Activated naive CD8-positive, alpha-beta T cell treated with anti-CD3 and anti-CD28 coated beads, Interleukin-2, amount 10 ng/mL, durations not matched to agents 7 days and 5 days (primary cell): Measurements from ENCODE around the gene TWF1. TPM values are rescaled to one million over a fixed set of nuclear protein-coding genes. Genes with fewer than 3 reads are reported as not detected.

Experiments
- ATAC-seq: fragments of 150-1000 bp; cut with Tn5 transposase; one replicate; pipeline ENCODE4 v1.10.0; 2021; ENCODE audit warnings: low read depth, moderate library complexity
- POLR2A ChIA-PET: fragments of 350-600 bp; sonication (Branson Sonifier 250); formaldehyde crosslinking; loops from one replicate; lab custom pipeline; 2021; ENCODE audit warnings: antibody characterized with exemption; lab: Charles Lee
- DNase-seq: peaks from one replicate; pipeline ENCODE4 v3.0.0; 2021
- H3K27ac Mint-ChIP-seq: one replicate; pipeline ENCODE4 v1.8.0; 2022; ENCODE audit warnings: mild to moderate bottlenecking, mixed read lengths
- H3K27me3 Mint-ChIP-seq: one replicate; pipeline ENCODE4 v1.8.0; 2022; ENCODE audit warnings: mild to moderate bottlenecking, moderate library complexity, mixed read lengths
- H3K36me3 Mint-ChIP-seq: one replicate; pipeline ENCODE4 v1.8.0; 2021; ENCODE audit warnings: mild to moderate bottlenecking, mixed read lengths
- H3K4me1 Mint-ChIP-seq: one replicate; pipeline ENCODE4 v1.8.0; 2021; ENCODE audit warnings: mixed read lengths
- H3K4me3 Mint-ChIP-seq: one replicate; pipeline ENCODE4 v1.8.0; 2022; ENCODE audit warnings: mild to moderate bottlenecking, moderate library complexity, mixed read lengths
- H3K9me3 Mint-ChIP-seq: one replicate; pipeline ENCODE4 v1.8.0; 2021; ENCODE audit warnings: mixed read lengths
- total RNA-seq, 2 experiments: library from RNA; stranded (reverse); gene quantifications; one replicate each; pipeline ENCODE4 v1.2.3, GENCODE V29; 2021

Gene TWF1
- total RNA-seq, 2 experiments from 2014 or later, result 27.2 to 29.0 TPM

- Mint-ChIP-seq H3K36me3 (no peaks in the 10 kb centered on the region), H3K27ac (no peak overlapping the region), H3K4me3 (no peak overlapping the region), H3K9me3 (no peaks in the 10 kb centered on the region), H3K27me3 (peaks cover 38% of the 10 kb centered on the region), H3K4me1 (peaks cover 5% of the 10 kb centered on the region)
- ATAC-seq, result no peak
- POLR2A ChIA-PET, result no interaction called here
- DNase-seq, result no peak
These were observed 21.0 kb upstream of the TWF1 start for GRCh38 chr12:43827093-43827492.

GRCh38 chr12:43826681-43827080 lies 20.6 kb upstream of the TWF1 start:
- peaks cover 37% of the 10 kb centered on the region for H3K27me3 Mint-ChIP-seq
- peaks cover under 1% of the 10 kb centered on the region for H3K4me1 Mint-ChIP-seq
- no peak overlapping the region for H3K4me3 Mint-ChIP-seq
- no peaks in the 10 kb centered on the region for H3K9me3 Mint-ChIP-seq
- no peak for ATAC-seq
- DNase-seq, result no peak
- POLR2A ChIA-PET, result no interaction called here
- H3K27ac Mint-ChIP-seq, result no peak overlapping the region
- no peaks in the 10 kb centered on the region for H3K36me3 Mint-ChIP-seq

DNA sequence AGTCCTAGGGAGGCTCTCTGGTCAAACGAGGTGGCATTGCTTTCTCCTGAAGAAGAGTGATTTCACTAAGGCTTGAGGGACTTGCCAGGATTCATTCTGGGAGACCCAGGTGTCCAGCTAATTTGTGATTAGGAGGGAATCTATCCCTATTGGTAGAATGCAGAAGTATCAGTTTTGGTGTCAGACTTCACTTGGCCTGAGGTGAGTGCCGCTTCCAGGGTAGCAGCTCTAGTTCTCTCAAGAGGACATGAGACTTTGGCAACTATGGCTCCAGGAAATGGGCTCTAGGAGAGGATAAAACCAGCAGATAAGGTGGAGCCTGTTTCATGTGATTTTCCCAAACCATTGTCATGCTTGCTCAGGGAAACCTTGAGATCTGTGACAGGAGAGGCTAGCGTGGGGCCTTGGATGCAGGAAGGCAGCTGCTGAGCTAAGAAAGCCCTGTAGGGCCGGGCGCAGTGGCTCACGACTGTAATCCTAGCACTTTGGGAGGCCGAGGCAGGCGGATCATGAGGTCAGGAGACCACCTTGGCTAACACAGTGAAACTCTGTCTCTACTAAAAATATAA lies 18.2 kb upstream of the TWF1 start:
- POLR2A ChIA-PET, result interaction anchor here (1.1 kb wide), 1 partner anchor 18 kb away, joined by 3 read pairs; the partner anchor contains the start of gene TWF1
- Mint-ChIP-seq H3K27ac (no peak overlapping the region), H3K4me3 (no peak overlapping the region), H3K4me1 (no peaks in the 10 kb centered on the region), H3K36me3 (no peaks in the 10 kb centered on the region), H3K9me3 (no peaks in the 10 kb centered on the region), H3K27me3 (peaks cover 20% of the 10 kb centered on the region)
- DNase-seq (no peak), ATAC-seq (no peak)

GRCh38 chr12:43816168-43816567 lies 10.1 kb upstream of the TWF1 start:
- Mint-ChIP-seq H3K4me3 (no peak overlapping the region), H3K27ac (no peak overlapping the region)
- DNase-seq, result no peak

GRCh38 chr12:43815416-43815815 lies 9.3 kb upstream of the TWF1 start:
- no peak for ATAC-seq
- Mint-ChIP-seq H3K36me3 (no peaks in the 10 kb centered on the region), H3K27me3 (peaks cover 7% of the 10 kb centered on the region), H3K27ac (no peak overlapping the region), H3K4me3 (no peak overlapping the region), H3K9me3 (no peaks in the 10 kb centered on the region), H3K4me1 (peaks cover 1% of the 10 kb centered on the region)
- DNase-seq, result no peak
- POLR2A ChIA-PET, result interaction anchor here (3.8 kb wide), 1 partner anchor 9 kb away, joined by 16 read pairs; the partner anchor contains the start of gene TWF1

More at GRCh38 chr12:43816168-43816567, 10.1 kb upstream of the TWF1 start:
- Mint-ChIP-seq H3K9me3 (no peaks in the 10 kb centered on the region), H3K4me1 (peaks cover 1% of the 10 kb centered on the region), H3K27me3 (peaks cover 4% of the 10 kb centered on the region), H3K36me3 (no peaks in the 10 kb centered on the region)
- POLR2A ChIA-PET, result interaction anchor here (3.8 kb wide), 1 partner anchor 10 kb away, joined by 16 read pairs; the partner anchor contains the start of gene TWF1
- no peak for ATAC-seq

GRCh38 chr12:43812926-43813325 lies 6.8 kb upstream of the TWF1 start:
- POLR2A ChIA-PET, result no interaction called here
- no peak overlapping the region for H3K27ac Mint-ChIP-seq
- ATAC-seq (no peak), DNase-seq (no peak)
- no peaks in the 10 kb centered on the region for H3K9me3 Mint-ChIP-seq
- H3K4me3 Mint-ChIP-seq, result no peak overlapping the region
- H3K4me1 Mint-ChIP-seq, result peaks cover 1% of the 10 kb centered on the region
- peaks cover 5% of the 10 kb centered on the region for H3K27me3 Mint-ChIP-seq
- H3K36me3 Mint-ChIP-seq, result no peaks in the 10 kb centered on the region

DNA sequence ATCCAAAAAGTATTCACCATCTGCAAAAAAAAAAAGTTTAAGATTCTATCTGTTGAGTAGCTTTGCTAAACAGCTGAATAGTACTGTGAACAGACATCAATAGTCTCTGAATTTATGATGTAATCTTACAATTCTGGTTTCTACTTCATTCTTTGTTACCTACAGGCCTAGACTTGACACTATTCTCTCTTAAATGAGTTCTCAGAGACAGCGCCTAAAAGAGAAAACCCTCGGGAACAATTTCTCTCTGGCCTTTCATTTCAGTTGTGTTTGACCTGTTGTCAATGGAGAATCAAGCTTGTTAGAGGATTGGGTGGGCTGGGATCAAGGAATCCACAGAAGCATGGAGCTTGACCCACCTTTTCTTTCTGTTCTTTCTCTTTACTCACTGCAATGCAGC lies 5.9 kb upstream of the TWF1 start:
- no peaks in the 10 kb centered on the region for H3K9me3 Mint-ChIP-seq
- no peak overlapping the region for H3K4me3 Mint-ChIP-seq
- POLR2A ChIA-PET, result no interaction called here
- peaks cover 6% of the 10 kb centered on the region for H3K4me1 Mint-ChIP-seq
- ATAC-seq (no peak), DNase-seq (no peak)
- no peaks in the 10 kb centered on the region for H3K36me3 Mint-ChIP-seq
- H3K27me3 Mint-ChIP-seq, result peaks cover 5% of the 10 kb centered on the region
- no peak overlapping the region for H3K27ac Mint-ChIP-seq

GRCh38 chr12:43807386-43807785 lies 1.3 kb upstream of the TWF1 start:
- H3K4me1 Mint-ChIP-seq, result peaks cover 21% of the 10 kb centered on the region
- peak overlapping the region; percentile 100 for H3K4me3 Mint-ChIP-seq
- peaks cover 5% of the 10 kb centered on the region for H3K36me3 Mint-ChIP-seq
- H3K9me3 Mint-ChIP-seq, result no peaks in the 10 kb centered on the region
- H3K27ac Mint-ChIP-seq, result peak overlapping the region; percentile 100
- H3K27me3 Mint-ChIP-seq, result peaks cover 5% of the 10 kb centered on the region
- DNase-seq (no peak), ATAC-seq (no peak)
- POLR2A ChIA-PET, result interaction anchor here (2.9 to 3.0 kb wide), 2 partner anchors 28 to 48 kb away, joined by 14 to 51 read pairs; partner anchors contain the start of genes IRAK4, PUS7L and TMEM117

GRCh38 chr12:43806737-43807072 lies 588 bp upstream of the TWF1 start:
- Mint-ChIP-seq H3K9me3 (no peaks in the 10 kb centered on the region), H3K4me3 (peak overlapping the region; percentile 100), H3K36me3 (peaks cover 7% of the 10 kb centered on the region), H3K27me3 (peaks cover 3% of the 10 kb centered on the region), H3K4me1 (peaks cover 23% of the 10 kb centered on the region), H3K27ac (peak overlapping the region; percentile 100)
- ATAC-seq (no peak), DNase-seq (no peak)
- POLR2A ChIA-PET, result interaction anchor here (1.4 to 3.0 kb wide), 8 partner anchors 9 to 76 kb away, joined by 3 to 51 read pairs (median 6); partner anchors contain the start of genes IRAK4, PUS7L and TMEM117

DNA sequence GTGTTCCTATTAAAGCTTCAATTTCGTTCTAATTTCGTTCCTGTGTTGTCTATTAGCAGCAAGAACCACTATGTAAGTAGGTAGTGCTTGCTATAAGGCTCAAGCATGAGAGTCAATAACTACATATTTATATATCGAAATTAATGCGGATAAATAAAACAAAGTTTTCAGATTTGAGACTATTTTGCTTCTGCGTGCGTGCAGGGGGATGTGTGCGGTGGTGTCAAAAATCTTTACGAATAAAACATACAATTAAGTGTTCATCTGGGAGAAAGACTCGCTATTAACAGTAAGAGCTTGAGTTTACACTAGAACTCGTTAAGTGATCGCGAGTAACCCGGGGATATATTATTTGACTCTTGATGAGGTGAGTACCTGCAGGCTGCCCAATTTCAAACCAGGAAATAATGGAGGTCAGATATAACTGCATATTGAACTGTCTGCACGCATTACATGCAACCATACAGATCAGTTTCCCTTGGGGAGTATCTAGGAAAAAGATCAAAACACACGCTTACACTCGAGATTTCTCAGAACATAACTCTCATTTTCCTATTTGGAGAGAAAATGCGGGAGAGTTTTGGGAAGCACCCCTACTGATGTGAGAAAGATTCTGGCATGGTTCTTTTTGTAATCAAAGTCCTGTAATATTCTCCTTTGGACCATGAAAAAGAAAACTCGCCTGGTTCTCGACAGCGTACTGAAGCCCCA lies 813 bp downstream of the TWF1 start:
- Mint-ChIP-seq H3K4me3 (peak overlapping the region; percentile 100), H3K27me3 (no peaks in the 10 kb centered on the region), H3K9me3 (no peaks in the 10 kb centered on the region), H3K27ac (peak overlapping the region; percentile 100), H3K4me1 (peaks cover 23% of the 10 kb centered on the region), H3K36me3 (peaks cover 10% of the 10 kb centered on the region)
- POLR2A ChIA-PET, result interaction anchor here (0.6 to 3.0 kb wide), 11 partner anchors 9 to 77 kb away, joined by 3 to 51 read pairs (median 4); partner anchors contain the start of genes IRAK4, PUS7L and TMEM117
- no peak for ATAC-seq
- DNase-seq, result no peak

GRCh38 chr12:43797561-43798217 lies 8.4 kb downstream of the TWF1 start:
- DNase-seq (no peak), ATAC-seq (no peak)
- no peak overlapping the region for H3K27ac Mint-ChIP-seq
- POLR2A ChIA-PET, result interaction anchor here (1.4 kb wide), 1 partner anchor 9 kb away, joined by 3 read pairs; the partner anchor contains the start of gene TWF1
- H3K4me3 Mint-ChIP-seq, result no peak overlapping the region
- peaks cover 4% of the 10 kb centered on the region for H3K4me1 Mint-ChIP-seq
- no peaks in the 10 kb centered on the region for H3K27me3 Mint-ChIP-seq
- H3K36me3 Mint-ChIP-seq, result peaks cover 19% of the 10 kb centered on the region
- H3K9me3 Mint-ChIP-seq, result no peaks in the 10 kb centered on the region

- Mint-ChIP-seq H3K27me3 (no peaks in the 10 kb centered on the region), H3K27ac (no peak overlapping the region), H3K4me3 (no peak overlapping the region), H3K9me3 (no peaks in the 10 kb centered on the region), H3K4me1 (peaks cover 2% of the 10 kb centered on the region), H3K36me3 (peaks cover 19% of the 10 kb centered on the region)
- ATAC-seq (no peak), DNase-seq (no peak)
- POLR2A ChIA-PET, result interaction anchor here (2.0 kb wide), 1 partner anchor 10 kb away, joined by 8 read pairs; the partner anchor contains the start of gene TWF1
These were observed 10.3 kb downstream of the TWF1 start for GRCh38 chr12:43795716-43796280.

- POLR2A ChIA-PET, result no interaction called here
- Mint-ChIP-seq H3K36me3 (peaks cover 20% of the 10 kb centered on the region), H3K9me3 (no peaks in the 10 kb centered on the region), H3K4me1 (peaks cover 2% of the 10 kb centered on the region), H3K27ac (no peak overlapping the region), H3K4me3 (no peak overlapping the region), H3K27me3 (no peaks in the 10 kb centered on the region)
- ATAC-seq, result no peak
- no peak for DNase-seq
These were observed 16.2 kb downstream of the TWF1 start for GRCh38 chr12:43789941-43790340.
